ENCODE measurements around the gene INTS1.

INTS1 gene

DNA sequence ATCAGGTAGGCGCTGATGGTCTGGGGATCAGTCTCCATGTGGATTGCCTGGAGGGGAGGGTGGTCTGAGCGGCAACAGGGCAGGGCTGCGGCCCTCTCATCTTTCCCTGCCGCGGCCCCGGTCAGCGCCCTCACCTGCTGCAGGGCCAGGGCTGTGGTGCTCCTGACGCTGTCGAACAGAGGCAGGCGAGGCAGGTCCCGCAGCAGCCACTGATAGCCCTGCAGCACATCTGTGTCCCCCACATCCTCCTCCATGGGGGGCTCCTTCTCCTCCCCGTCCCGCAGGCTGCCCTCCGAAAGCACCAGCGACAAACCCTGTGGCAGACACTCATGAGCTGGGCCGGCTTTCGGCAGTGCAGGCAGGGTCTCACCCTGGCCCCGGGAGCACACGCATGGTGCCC is 19.0 kb downstream of the INTS1 start:
- no peaks in the 10 kb centered on the region; the same call in 1 of the 2 replicates for H4K20me1 ChIP-seq (ENCODE audit: control insufficient read depth, insufficient read depth, low read depth, low read length)

DNA sequence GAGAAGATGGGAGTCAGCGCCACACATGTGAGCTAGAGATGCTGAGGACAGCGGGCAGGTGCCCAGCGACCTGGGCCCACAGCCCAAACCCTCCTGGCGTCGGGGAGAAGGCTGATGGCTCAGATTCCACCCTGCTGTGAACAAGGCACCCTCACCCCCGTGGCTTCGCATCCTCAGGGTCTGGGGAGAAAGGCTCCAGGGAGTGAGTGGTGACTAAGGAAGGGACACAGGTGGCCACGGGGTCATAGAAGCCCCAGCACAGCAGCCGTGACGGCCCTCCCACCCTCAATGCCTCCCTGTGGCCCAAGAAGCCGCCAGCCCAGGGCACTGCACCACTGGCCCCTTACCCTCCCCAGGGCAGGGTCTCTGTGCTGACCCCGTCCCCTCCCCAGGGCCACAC is 19.6 kb downstream of the INTS1 start:
- Histone ChIP-seq H3K36me3 (ENCODE audit: control insufficient read depth, low read length) (peaks cover 93% of the 10 kb centered on the region), H3K9me3 (ENCODE audit: control insufficient read depth, insufficient read depth, low read length) (no peaks in the 10 kb centered on the region), H3K4me1 (ENCODE audit: control insufficient read depth, low read length) (no peaks in the 10 kb centered on the region), H3K9me2 (replicated peaks; ENCODE audit: control insufficient read depth, low read length) (no peaks in the 10 kb centered on the region), H3K4me2 (ENCODE audit: low read length) (no peak overlapping the region), H4K20me1 (ENCODE audit: control insufficient read depth, insufficient read depth, low read depth, low read length) (no peaks in the 10 kb centered on the region; the same call in 1 of the 2 replicates), H3F3A (ENCODE audit: control insufficient read depth, insufficient read depth) (no peaks in the 10 kb centered on the region), H3K4me3 (ENCODE audit: low read length) (no peak overlapping the region), H3K27me3 (ENCODE audit: control insufficient read depth, low read length) (no peaks in the 10 kb centered on the region), H3K79me2 (ENCODE audit: control insufficient read depth, low read length) (no peaks in the 10 kb centered on the region), H3K27ac (ENCODE audit: low read depth, low read length) (no peak overlapping the region)
- TF ChIP-seq CTCF (IDR thresholded peaks at IDR 0.05; ENCODE audit: low read depth, low read length, poor library complexity, severe bottlenecking) (no peak), EZH2phosphoT487 (IDR thresholded peaks at IDR 0.05; ENCODE audit: borderline replicate concordance, low read length) (no peak)

More for the DNA sequence above, 19.0 kb downstream of the INTS1 start:
- H3K79me2 ChIP-seq (ENCODE audit: control insufficient read depth, low read length): no peaks in the 10 kb centered on the region
- TF ChIP-seq EZH2phosphoT487 (IDR thresholded peaks at IDR 0.05; ENCODE audit: borderline replicate concordance, low read length) (no peak), CTCF (IDR thresholded peaks at IDR 0.05; ENCODE audit: low read depth, low read length, poor library complexity, severe bottlenecking) (no peak)
- no peaks in the 10 kb centered on the region for H3F3A ChIP-seq (ENCODE audit: control insufficient read depth, insufficient read depth)
- no peaks in the 10 kb centered on the region for H3K27me3 ChIP-seq (ENCODE audit: control insufficient read depth, low read length)
- no peaks in the 10 kb centered on the region for H3K9me3 ChIP-seq (ENCODE audit: control insufficient read depth, insufficient read depth, low read length)
- no peaks in the 10 kb centered on the region for H3K9me2 ChIP-seq (replicated peaks; ENCODE audit: control insufficient read depth, low read length)
- no peak overlapping the region for H3K27ac ChIP-seq (ENCODE audit: low read depth, low read length)
- peaks cover 93% of the 10 kb centered on the region for H3K36me3 ChIP-seq (ENCODE audit: control insufficient read depth, low read length)
- no peak overlapping the region for H3K4me3 ChIP-seq (ENCODE audit: low read length)
- H3K4me2 ChIP-seq (ENCODE audit: low read length): no peak overlapping the region
- no peaks in the 10 kb centered on the region for H3K4me1 ChIP-seq (ENCODE audit: control insufficient read depth, low read length)

GRCh38 chr7:1483536-1484505 is 20.4 kb downstream of the INTS1 start:
- Histone ChIP-seq H3F3A (ENCODE audit: control insufficient read depth, insufficient read depth) (no peaks in the 10 kb centered on the region), H3K4me3 (ENCODE audit: low read length) (no peak overlapping the region), H3K9me2 (replicated peaks; ENCODE audit: control insufficient read depth, low read length) (no peaks in the 10 kb centered on the region), H3K27ac (ENCODE audit: low read depth, low read length) (no peak overlapping the region), H3K4me1 (ENCODE audit: control insufficient read depth, low read length) (no peaks in the 10 kb centered on the region), H4K20me1 (ENCODE audit: control insufficient read depth, insufficient read depth, low read depth, low read length) (no peaks in the 10 kb centered on the region; the same call in 1 of the 2 replicates), H3K27me3 (ENCODE audit: control insufficient read depth, low read length) (no peaks in the 10 kb centered on the region), H3K36me3 (ENCODE audit: control insufficient read depth, low read length) (peaks cover 93% of the 10 kb centered on the region), H3K4me2 (ENCODE audit: low read length) (no peak overlapping the region), H3K79me2 (ENCODE audit: control insufficient read depth, low read length) (no peaks in the 10 kb centered on the region), H3K9me3 (ENCODE audit: control insufficient read depth, insufficient read depth, low read length) (no peaks in the 10 kb centered on the region)
- TF ChIP-seq CTCF (IDR thresholded peaks at IDR 0.05; ENCODE audit: low read depth, low read length, poor library complexity, severe bottlenecking) (no peak), EZH2phosphoT487 (IDR thresholded peaks at IDR 0.05; ENCODE audit: borderline replicate concordance, low read length) (no peak)
